ENCODE results near the gene MBD4.

- TF ChIP-seq CTCF (IDR thresholded peaks at IDR 0.05 in 8 of 11, conservative IDR thresholded peaks at IDR 0.05 in 3 of 11) (no peak), POLR2AphosphoS5 (IDR thresholded peaks at IDR 0.05) (no peak), POLR2A (IDR thresholded peaks at IDR 0.05) (no peak)
Observed at GRCh38 chr3:129413687-129414506, 25.9 kb downstream of the MBD4 start.
